ENCODE results near the gene CCDC170. TPM values are rescaled to one million over a fixed set of nuclear protein-coding genes. Genes with fewer than 3 reads are reported as not detected.

CCDC170 gene
- total RNA-seq, 1 experiment from 2014 or later = not detected

- no peak overlapping the region for H3K27ac ChIP-seq (ENCODE audit: low read length)
- TF ChIP-seq EZH2phosphoT487 (IDR thresholded peaks at IDR 0.05; ENCODE audit: borderline replicate concordance, low read length) = no peak
- TF ChIP-seq CTCF (conservative IDR thresholded peaks at IDR 0.05; ENCODE audit: low read depth, low read length) = no peak
- H3K27me3 ChIP-seq (ENCODE audit: low read length) = no peaks in the 10 kb centered on the region
- no peak overlapping the region for H3K4me2 ChIP-seq (ENCODE audit: low read length)
- H3K79me2 ChIP-seq (ENCODE audit: low read length) = no peaks in the 10 kb centered on the region
- no peak overlapping the region for H3K4me3 ChIP-seq (ENCODE audit: low read length)
- no peaks in the 10 kb centered on the region for H3K9me2 ChIP-seq (replicated peaks; ENCODE audit: low read length)
- no TSS peak for BruUV-seq (replicated peaks)
- no peak overlapping the region for H3K9ac ChIP-seq (ENCODE audit: low read length)
- H3F3A ChIP-seq (ENCODE audit: low read length, unreplicated experiment) = no peaks in the 10 kb centered on the region
- ATAC-seq (no peak), DNase-seq (no peak)
- POLR2A ChIA-PET (ENCODE audit: unreplicated experiment) = no interaction called here
- H3K36me3 ChIP-seq (ENCODE audit: low read depth, low read length) = no peaks in the 10 kb centered on the region
- H3K4me1 ChIP-seq (ENCODE audit: insufficient read depth, low read length) = no peaks in the 10 kb centered on the region
- H2AFZ ChIP-seq (ENCODE audit: low read length) = no peak overlapping the region
- no peaks in the 10 kb centered on the region for H3K9me3 ChIP-seq (ENCODE audit: low read length)
- H4K20me1 ChIP-seq (ENCODE audit: low read length) = no peaks in the 10 kb centered on the region
- intact Hi-C loops (cut with micrococcal nuclease) = loop anchor here (5.0 kb wide), 1 partner anchor 70 kb away; no protein-coding TSS in a partner anchor
- CTCF ChIA-PET = no interaction called here
These were observed 16.1 kb upstream of the CCDC170 start for GRCh38 chr6:151477726-151478125.

GRCh38 chr6:151478670-151479069 lies 15.1 kb upstream of the CCDC170 start:
- DNase-seq = no peak
- ATAC-seq = no peak
- Histone ChIP-seq H3K9ac (ENCODE audit: low read length) (no peak overlapping the region), H3K9me3 (ENCODE audit: low read length) (no peaks in the 10 kb centered on the region), H3K79me2 (ENCODE audit: low read length) (no peaks in the 10 kb centered on the region), H3K4me3 (ENCODE audit: low read length) (no peak overlapping the region), H3K27ac (ENCODE audit: low read length) (no peak overlapping the region), H4K20me1 (ENCODE audit: low read length) (no peaks in the 10 kb centered on the region), H3K4me2 (ENCODE audit: low read length) (no peak overlapping the region), H3F3A (ENCODE audit: low read length, unreplicated experiment) (no peaks in the 10 kb centered on the region), H3K4me1 (ENCODE audit: insufficient read depth, low read length) (no peaks in the 10 kb centered on the region), H3K27me3 (ENCODE audit: low read length) (no peaks in the 10 kb centered on the region), H3K9me2 (replicated peaks; ENCODE audit: low read length) (no peaks in the 10 kb centered on the region), H2AFZ (ENCODE audit: low read length) (no peak overlapping the region), H3K36me3 (ENCODE audit: low read depth, low read length) (no peaks in the 10 kb centered on the region)
- BruUV-seq (replicated peaks) = no TSS peak
- intact Hi-C loops (cut with micrococcal nuclease) = loop anchor here (5.0 kb wide), 1 partner anchor 71 kb away; no protein-coding TSS in a partner anchor
- ChIA-PET CTCF (no interaction called here), POLR2A (ENCODE audit: unreplicated experiment) (no interaction called here)
- TF ChIP-seq EZH2 (IDR thresholded peaks at IDR 0.05; ENCODE audit: low read length, unreplicated experiment) = no peak
- no peak for TF ChIP-seq CTCF (conservative IDR thresholded peaks at IDR 0.05; ENCODE audit: low read depth, low read length)
- no peak for TF ChIP-seq EZH2phosphoT487 (IDR thresholded peaks at IDR 0.05; ENCODE audit: borderline replicate concordance, low read length)

GRCh38 chr6:151481786-151482185 lies 12.0 kb upstream of the CCDC170 start:
- no peak overlapping the region for H3K27ac ChIP-seq (ENCODE audit: low read length)
- CTCF ChIA-PET = no interaction called here

More at GRCh38 chr6:151481786-151482185, 12.0 kb upstream of the CCDC170 start:
- Histone ChIP-seq H3K9me2 (replicated peaks; ENCODE audit: low read length) (no peaks in the 10 kb centered on the region), H4K20me1 (ENCODE audit: low read length) (no peaks in the 10 kb centered on the region), H3K9ac (ENCODE audit: low read length) (no peak overlapping the region), H3K27me3 (ENCODE audit: low read length) (no peaks in the 10 kb centered on the region), H2AFZ (ENCODE audit: low read length) (no peak overlapping the region), H3F3A (ENCODE audit: low read length, unreplicated experiment) (no peaks in the 10 kb centered on the region), H3K36me3 (ENCODE audit: low read depth, low read length) (no peaks in the 10 kb centered on the region), H3K4me3 (ENCODE audit: low read length) (no peak overlapping the region), H3K79me2 (ENCODE audit: low read length) (no peaks in the 10 kb centered on the region), H3K4me2 (ENCODE audit: low read length) (no peak overlapping the region), H3K9me3 (ENCODE audit: low read length) (no peaks in the 10 kb centered on the region), H3K4me1 (ENCODE audit: insufficient read depth, low read length) (no peaks in the 10 kb centered on the region)
- intact Hi-C loops (cut with micrococcal nuclease) = no loop called here
- no peak for DNase-seq
- ATAC-seq = no peak
- POLR2A ChIA-PET (ENCODE audit: unreplicated experiment) = no interaction called here
- BruUV-seq (replicated peaks) = no TSS peak
- TF ChIP-seq EZH2phosphoT487 (IDR thresholded peaks at IDR 0.05; ENCODE audit: borderline replicate concordance, low read length) (no peak), CTCF (conservative IDR thresholded peaks at IDR 0.05; ENCODE audit: low read depth, low read length) (no peak), EZH2 (IDR thresholded peaks at IDR 0.05; ENCODE audit: low read length, unreplicated experiment) (no peak)
